Nephron (organoid): ENCODE results near the gene FGFR3.
A peak's percentile ranks its signal among the peaks of the same experiment; 100 is the strongest.

Source experiments
- H3K27ac Mint-ChIP-seq, 3 experiments: 2 replicates each; pipeline ENCODE4 v1.8.0; 2020; ENCODE audit warnings: mixed read lengths in 3 of 3, mild to moderate bottlenecking in 2 of 3, moderate library complexity in 1 of 3
- H3K27me3 Mint-ChIP-seq: 2 replicates; pipeline ENCODE4 v1.8.0; 2021; ENCODE audit warnings: low read depth, mild to moderate bottlenecking, moderate library complexity, mixed read lengths
- H3K36me3 Mint-ChIP-seq: 2 replicates; pipeline ENCODE4 v1.8.0; 2020; ENCODE audit warnings: low read depth, mixed read lengths
- H3K4me1 Mint-ChIP-seq: 2 replicates; pipeline ENCODE4 v1.8.0; 2020; ENCODE audit warnings: mixed read lengths
- H3K4me3 Mint-ChIP-seq, 3 experiments: 2 replicates each; pipeline ENCODE4 v1.8.0; 2020; ENCODE audit warnings: mild to moderate bottlenecking in 3 of 3, mixed read lengths in 3 of 3, moderate library complexity in 2 of 3
- H3K9me3 Mint-ChIP-seq: 2 replicates; pipeline ENCODE4 v1.8.0; 2020; ENCODE audit warnings: mixed read lengths
- TF ChIP-seq, protein P1 (sequence below), 3 experiments: fragments of 200-600 bp; sonication (generic); IDR thresholded peaks; one replicate each; pipeline ENCODE4 v1.5.0; 2021; ENCODE audit warnings: antibody characterized with exemption in 3 of 3; ENCODE audit not compliant: unreplicated experiment in 3 of 3

The FGFR3 gene

DNA sequence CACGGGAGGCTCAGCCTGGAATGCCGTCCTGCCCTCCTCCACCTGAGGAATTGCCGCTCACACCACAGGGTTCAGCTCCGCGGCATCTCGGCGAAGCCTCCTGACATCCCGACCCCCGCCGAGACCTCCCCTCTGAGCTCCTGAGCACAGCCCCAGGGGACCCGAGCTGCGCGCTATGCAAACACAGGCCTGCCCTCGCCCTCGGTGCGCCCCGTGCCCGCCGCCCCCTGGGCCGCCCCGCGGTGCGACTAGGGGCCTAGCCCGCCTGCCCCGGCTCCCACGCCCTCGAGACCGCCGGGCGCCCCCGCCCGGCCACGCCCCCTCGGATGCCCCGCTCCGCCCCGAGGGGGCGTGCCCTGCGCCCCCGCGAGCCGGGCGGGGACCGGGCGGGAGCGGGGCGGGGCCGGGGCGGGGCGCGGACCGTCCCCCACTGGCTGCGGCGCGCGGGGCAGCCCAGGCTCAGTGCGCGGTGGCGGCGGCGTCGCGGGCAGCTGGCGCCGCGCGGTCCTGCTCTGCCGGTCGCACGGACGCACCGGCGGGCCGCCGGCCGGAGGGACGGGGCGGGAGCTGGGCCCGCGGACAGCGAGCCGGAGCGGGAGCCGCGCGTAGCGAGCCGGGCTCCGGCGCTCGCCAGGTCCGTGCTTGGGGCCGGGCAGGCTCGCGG, at the start of gene FGFR3:
TSS of gene FGFR3 (plus strand) at position 462 of the 664 bp plus-strand sequence. CDS start 642 bp downstream, outside the sequence.
- no peaks in the 10 kb centered on the region for H3K36me3 Mint-ChIP-seq
- H3K27me3 Mint-ChIP-seq, result peaks cover 53% of the 10 kb centered on the region
- H3K4me1 Mint-ChIP-seq, result no peaks in the 10 kb centered on the region
- H3K4me3 Mint-ChIP-seq, result peak within 1 kb of the TSS; percentile 37 to 73 (median 69)
- H3K9me3 Mint-ChIP-seq, result no peaks in the 10 kb centered on the region
- H3K27ac Mint-ChIP-seq, result peak within 1 kb of the TSS in 1 of 3 experiments; percentile 44
- TF ChIP-seq, protein P1, sequence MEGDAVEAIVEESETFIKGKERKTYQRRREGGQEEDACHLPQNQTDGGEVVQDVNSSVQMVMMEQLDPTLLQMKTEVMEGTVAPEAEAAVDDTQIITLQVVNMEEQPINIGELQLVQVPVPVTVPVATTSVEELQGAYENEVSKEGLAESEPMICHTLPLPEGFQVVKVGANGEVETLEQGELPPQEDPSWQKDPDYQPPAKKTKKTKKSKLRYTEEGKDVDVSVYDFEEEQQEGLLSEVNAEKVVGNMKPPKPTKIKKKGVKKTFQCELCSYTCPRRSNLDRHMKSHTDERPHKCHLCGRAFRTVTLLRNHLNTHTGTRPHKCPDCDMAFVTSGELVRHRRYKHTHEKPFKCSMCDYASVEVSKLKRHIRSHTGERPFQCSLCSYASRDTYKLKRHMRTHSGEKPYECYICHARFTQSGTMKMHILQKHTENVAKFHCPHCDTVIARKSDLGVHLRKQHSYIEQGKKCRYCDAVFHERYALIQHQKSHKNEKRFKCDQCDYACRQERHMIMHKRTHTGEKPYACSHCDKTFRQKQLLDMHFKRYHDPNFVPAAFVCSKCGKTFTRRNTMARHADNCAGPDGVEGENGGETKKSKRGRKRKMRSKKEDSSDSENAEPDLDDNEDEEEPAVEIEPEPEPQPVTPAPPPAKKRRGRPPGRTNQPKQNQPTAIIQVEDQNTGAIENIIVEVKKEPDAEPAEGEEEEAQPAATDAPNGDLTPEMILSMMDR (IDR thresholded peaks at IDR 0.05; ENCODE audit: unreplicated experiment in 3 of 3), result no peak

DNA sequence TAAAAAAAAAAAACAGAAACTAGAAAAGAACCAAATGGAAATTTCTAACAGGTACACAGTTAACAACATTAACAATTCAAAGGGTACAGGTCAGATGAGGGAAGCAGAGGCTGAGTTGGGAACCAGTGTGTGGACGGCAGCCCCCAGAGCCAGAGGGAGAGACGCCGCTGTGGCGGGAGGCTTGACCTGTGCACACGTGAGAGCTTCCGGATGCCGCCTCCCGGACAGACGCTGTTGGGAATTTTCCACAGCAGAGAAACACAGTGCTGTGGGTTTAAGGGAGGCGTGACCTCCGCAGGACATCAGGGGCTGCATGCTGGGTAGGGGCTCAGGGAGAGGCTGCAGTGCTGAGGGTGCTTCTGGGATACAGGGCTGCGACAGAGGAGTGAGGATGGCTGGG, 49.5 kb upstream of the FGFR3 start:
- H3K36me3 Mint-ChIP-seq, result peaks cover 29% of the 10 kb centered on the region
- H3K27ac Mint-ChIP-seq, result no peak overlapping the region
- no peaks in the 10 kb centered on the region for H3K4me1 Mint-ChIP-seq
- TF ChIP-seq, protein P1 (IDR thresholded peaks at IDR 0.05; ENCODE audit: unreplicated experiment in 3 of 3), result no peak
- peaks cover 3% of the 10 kb centered on the region for H3K9me3 Mint-ChIP-seq
- peak overlapping the region in 1 of 3 experiments; percentile 37 for H3K4me3 Mint-ChIP-seq
- no peaks in the 10 kb centered on the region for H3K27me3 Mint-ChIP-seq

DNA sequence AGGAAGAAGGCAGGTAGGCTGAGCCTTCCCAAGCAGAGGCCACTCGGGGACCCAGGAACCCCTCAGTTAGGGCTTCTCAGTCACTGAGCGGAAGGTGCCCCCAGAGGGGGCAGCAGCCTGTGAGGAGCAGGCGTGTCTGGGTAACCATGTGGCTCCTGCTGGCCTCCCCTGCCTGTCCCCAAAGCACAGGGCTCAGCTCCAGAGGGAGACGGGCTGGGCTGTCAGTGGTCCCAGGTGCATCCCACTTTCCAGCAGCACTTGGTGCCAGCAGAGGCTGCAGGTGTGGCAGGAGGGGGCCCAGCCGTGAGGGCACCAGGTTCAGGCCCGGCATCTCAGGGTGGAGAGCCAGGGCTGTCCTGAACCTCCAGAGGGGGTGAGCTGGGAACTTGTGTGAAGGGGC, 49.1 kb upstream of the FGFR3 start:
- no peaks in the 10 kb centered on the region for H3K27me3 Mint-ChIP-seq
- no peak overlapping the region for H3K4me3 Mint-ChIP-seq
- no peaks in the 10 kb centered on the region for H3K9me3 Mint-ChIP-seq
- peaks cover 24% of the 10 kb centered on the region for H3K36me3 Mint-ChIP-seq
- H3K27ac Mint-ChIP-seq, result no peak overlapping the region
- TF ChIP-seq, protein P1 (IDR thresholded peaks at IDR 0.05; ENCODE audit: unreplicated experiment in 3 of 3), result no peak
- H3K4me1 Mint-ChIP-seq, result no peaks in the 10 kb centered on the region

DNA sequence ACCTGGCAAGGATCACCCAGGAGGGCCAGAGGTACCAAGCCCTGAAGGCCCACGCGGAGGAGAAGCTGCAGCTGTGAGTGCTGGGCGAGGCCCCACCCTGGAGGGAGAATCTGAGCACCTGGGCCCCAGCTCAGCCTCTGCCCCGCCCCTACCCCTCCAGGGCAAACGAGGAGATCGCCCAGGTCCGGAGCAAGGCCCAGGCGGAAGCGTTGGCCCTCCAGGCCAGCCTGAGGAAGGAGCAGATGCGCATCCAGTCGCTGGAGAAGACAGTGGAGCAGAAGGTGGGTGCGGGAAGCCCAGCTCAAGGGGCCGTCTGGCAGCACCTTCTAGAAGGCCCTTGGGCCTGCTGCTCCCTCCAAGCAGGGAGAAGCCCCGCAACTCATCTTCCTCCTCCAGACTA, 48.5 kb upstream of the FGFR3 start:
- Mint-ChIP-seq H3K9me3 (no peaks in the 10 kb centered on the region), H3K36me3 (peaks cover 20% of the 10 kb centered on the region), H3K27ac (no peak overlapping the region), H3K4me1 (no peaks in the 10 kb centered on the region), H3K27me3 (no peaks in the 10 kb centered on the region), H3K4me3 (no peak overlapping the region)
- TF ChIP-seq, protein P1 (IDR thresholded peaks at IDR 0.05; ENCODE audit: unreplicated experiment in 3 of 3), result no peak

DNA sequence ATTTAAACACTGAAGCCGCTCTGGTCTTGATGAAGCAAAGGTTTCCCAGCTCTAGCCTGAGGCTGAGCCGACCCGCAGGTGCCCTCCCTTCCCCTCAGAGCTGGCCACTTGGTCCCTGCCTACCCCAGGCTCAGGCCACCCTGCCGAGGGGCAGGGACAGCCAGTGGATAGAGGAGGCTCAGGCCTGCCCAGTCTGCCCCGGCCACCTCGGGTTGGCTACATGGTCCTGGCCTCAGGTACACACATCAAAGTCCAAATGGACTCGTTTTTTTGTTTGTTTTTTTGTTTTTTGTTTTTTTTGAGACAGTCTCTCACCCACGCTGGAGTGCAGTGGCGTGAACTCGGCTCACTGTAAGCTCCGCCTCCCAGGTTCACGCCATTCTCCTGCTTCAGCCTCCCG, 47.9 kb upstream of the FGFR3 start:
- Mint-ChIP-seq H3K4me1 (no peaks in the 10 kb centered on the region), H3K27ac (no peak overlapping the region), H3K27me3 (no peaks in the 10 kb centered on the region), H3K9me3 (no peaks in the 10 kb centered on the region), H3K4me3 (no peak overlapping the region), H3K36me3 (peaks cover 20% of the 10 kb centered on the region)
- TF ChIP-seq, protein P1 (IDR thresholded peaks at IDR 0.05; ENCODE audit: unreplicated experiment in 3 of 3), result no peak

DNA sequence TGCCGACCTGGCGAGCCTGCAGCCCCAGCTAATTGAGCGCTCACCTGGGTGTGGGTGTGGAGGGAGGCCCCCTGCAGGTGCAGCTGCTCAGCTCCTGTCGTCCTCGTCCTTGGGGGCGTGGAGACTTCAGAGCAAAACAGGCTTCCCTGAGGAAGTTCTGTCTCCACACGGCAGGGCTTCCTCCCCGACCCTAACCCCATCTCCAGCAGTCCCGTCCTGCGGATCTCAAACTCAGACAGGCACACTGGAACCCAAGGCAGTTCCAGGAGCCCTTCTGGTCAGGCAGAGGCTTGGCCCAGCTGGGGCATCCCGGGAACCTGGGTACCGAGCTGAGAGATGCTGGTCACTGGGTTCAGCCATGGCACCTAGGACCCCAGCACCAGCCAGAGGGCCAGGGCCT, 47.4 kb upstream of the FGFR3 start:
- H3K4me1 Mint-ChIP-seq, result no peaks in the 10 kb centered on the region
- no peak overlapping the region for H3K27ac Mint-ChIP-seq
- TF ChIP-seq, protein P1 (IDR thresholded peaks at IDR 0.05; ENCODE audit: unreplicated experiment in 3 of 3), result no peak
- H3K9me3 Mint-ChIP-seq, result no peaks in the 10 kb centered on the region
- H3K27me3 Mint-ChIP-seq, result no peaks in the 10 kb centered on the region
- H3K36me3 Mint-ChIP-seq, result peaks cover 18% of the 10 kb centered on the region
- no peak overlapping the region for H3K4me3 Mint-ChIP-seq
